ENCODE measurements around the gene ATP6V1B1.

- TF ChIP-seq CTCF (IDR thresholded peaks at IDR 0.05), result no peak
- no peak for TF ChIP-seq ZFX (IDR thresholded peaks at IDR 0.05; ENCODE audit: borderline replicate concordance)
Observed at GRCh38 chr2:70921031-70921430, 14.7 kb upstream of the ATP6V1B1 start.
